Heart left ventricle (tissue), 16 donors: Measurements from ENCODE around the gene CDC7. TPM values are rescaled to one million over a fixed set of nuclear protein-coding genes. Genes with fewer than 3 reads are reported as not detected.

Source experiments
- ATAC-seq, 4 donors: fragments of 200-7000 bp; cut with Tn5 transposase; one replicate each; pipeline ENCODE4 v1.9.1; 2020 to 2022; ENCODE audit warnings: moderate library complexity in 4 of 4, mild to moderate bottlenecking in 3 of 4, moderate number of reproducible peaks in 1 of 4
- DNase-seq, 5 donors: peaks; one replicate each; pipeline ENCODE4 v3.0.0-alpha.2; 2020
- H3K27ac ChIP-seq, 12 donors: fragments of 200-600 bp; sonication (generic) in 4 of 12; one replicate each; pipeline versions ENCODE4 v1.5.0 to v1.8.0; 2016 to 2022; ENCODE audit warnings: mild to moderate bottlenecking in 2 of 12
- H3K27me3 ChIP-seq, 9 donors: fragments of 200-600 bp; sonication (generic) in 2 of 9; one replicate each; pipeline versions ENCODE4 v1.5.1 to v1.8.0; 2016 to 2022; ENCODE audit warnings: mild to moderate bottlenecking in 3 of 9
- H3K36me3 ChIP-seq, 9 donors: fragments of 200-600 bp; sonication (generic) in 2 of 9; one replicate each; pipeline versions ENCODE4 v1.5.0 to v1.8.0; 2018 to 2022; ENCODE audit warnings: mild to moderate bottlenecking in 2 of 9
- H3K4me1 ChIP-seq, 12 donors: fragments of 200-600 bp; sonication (generic) in 4 of 12; one replicate each; pipeline versions ENCODE4 v1.5.0 to v1.8.0; 2016 to 2022; ENCODE audit warnings: mild to moderate bottlenecking in 3 of 12
- H3K4me3 ChIP-seq, 12 donors: fragments of 200-600 bp; sonication (generic) in 4 of 12; one replicate each; pipeline versions ENCODE4 v1.5.0 to v1.8.0; 2017 to 2022; ENCODE audit warnings: mild to moderate bottlenecking in 9 of 12, moderate library complexity in 4 of 12
- H3K9me3 ChIP-seq, 12 donors: fragments of 200-600 bp; sonication (generic) in 4 of 12; one replicate each; pipeline versions ENCODE4 v1.5.0 to v1.8.0; 2016 to 2022; ENCODE audit warnings: mild to moderate bottlenecking in 1 of 12
- CTCF ChIP-seq, 12 donors: fragments of 200-600 bp; sonication (generic) in 4 of 12; IDR thresholded peaks; one replicate each; pipeline versions ENCODE4 v1.5.0 to v1.8.0; 2018 to 2022; ENCODE audit warnings: antibody characterized with exemption in 12 of 12, mild to moderate bottlenecking in 5 of 12
- POLR2A ChIP-seq, 2 donors: fragments of 450-650 bp; IDR thresholded peaks; one replicate each; pipeline ENCODE4 v1.6.1; 2017; ENCODE audit warnings: antibody characterized with exemption in 2 of 2, mild to moderate bottlenecking in 2 of 2, moderate library complexity in 2 of 2
- WGBS, 4 donors: extraction: QIAGEN DNeasy Blood & Tissue Kit in 2 of 4; methylation state at CpG; one replicate each; pipeline versions ENCODE4 v1.1.5 to v1.1.7; 2013 to 2018; 5-methylcytosine and 5-hydroxymethylcytosine counted together
- intact Hi-C, 10 donors: fragments of 100-400 bp; cut with DNase I; formaldehyde crosslinking; loops; one replicate each; pipeline versions ENCODE4 v1.11.1 to v1.14.2; 2022
- polyA plus RNA-seq, 2 donors: library from polyadenylated mRNA; stranded (reverse); fragments of 200-250 nt; gene quantifications; one replicate each; pipeline ENCODE4 v1.2.3, GENCODE V29; 2013
- total RNA-seq, 9 donors: library from RNA; depleted of rRNA in 2 of 9; stranded (reverse); fragments of >200 nt in 2 of 9; fragmentation: NEBNext Ultra II Directional in 3 of 9; extraction: Animal tissue kit (Norgen Biotek cat#: 25700) in 3 of 9; gene quantifications; one replicate each; pipeline versions ENCODE4 v1.1.0 to v1.2.4, GENCODE V29; 2016 to 2023
- donor health status: ischemic (EF 13 %, LVEDD 7.1; RV severe dilation, severe dysfunction).
- donor health status: healthy with polysubstance abuse.
- donor health status: DM: no; HTN: yes; CAD: no.
- donor health status: DM: no; HTN: no; CAD: no.
- donor health status: ischemic (EF 25% LVEDD 6.9; RV normal size, moderate dysfunction).
- donor health status: ischemic (EF 25% LVEDD 5.7; RV mildly dilated, moderate dysfunction).
- donor health status: healthy.
- donor health status: DM: yes; HTN: yes; CAD: no.
- donor health status: ischemic (EF 35%, LVEDD 5.7; RV mildly dilated, moderate dysfunction).
- donor health status: nonischemic (EF 11% LVEDD 7.7; RV severe dilation, severe dysfunction).
- donor health status: DM: yes; HTN: yes; CAD: no.
- donor health status: PGD.
- donor health status: ischemic (EF 29% LVEDD 5.4; RV normal size, mild dysfunction).
- donor health status: nonischemic (EF 23%, LVEDD 6.1; RV moderate dilation, normal function).

Gene CDC7
- total and polyA plus RNA-seq, 11 donors = 0.30 to 6.3 (median 0.97) TPM

- TF ChIP-seq CTCF (IDR thresholded peaks at IDR 0.05) (no peak), POLR2A (IDR thresholded peaks at IDR 0.05) (no peak)
- Histone ChIP-seq H3K36me3 (no peaks in the 10 kb centered on the region), H3K4me1 (peaks cover 0 to 46% (median 20%) of the 10 kb centered on the region in 12 donors), H3K27me3 (no peaks in the 10 kb centered on the region), H3K9me3 (no peaks in the 10 kb centered on the region), H3K27ac (peak overlapping the region; percentile 20 to 91 (median 78)), H3K4me3 (peak overlapping the region in 1 of 12 donors; percentile 4)
- WGBS, 4 donors = 17 to 30% (median 25%) methylated on average over 7 of the region's 7 CpGs
- ATAC-seq = peak; percentile 97 to 98 (median 98)
- intact Hi-C loops = loop anchor here in 2 of 10 donors (1.0 to 10.0 kb wide), 2 partner anchors 32 to 125 kb away; no protein-coding TSS in a partner anchor
- DNase-seq = peak; percentile 81 to 94 (median 85)
Measured at GRCh38 chr1:91569411-91570119, 68.9 kb downstream of the CDC7 start.

GRCh38 chr1:91570120-91570448, 69.4 kb downstream of the CDC7 start:
- WGBS, 4 donors = 37 to 45% (median 44%) methylated on average over 2 of the region's 2 CpGs
- Histone ChIP-seq H3K27me3 (no peaks in the 10 kb centered on the region), H3K27ac (peak overlapping the region in 11 of 12 donors; percentile 45 to 91 (median 78)), H3K4me3 (peak overlapping the region in 1 of 12 donors; percentile 4), H3K9me3 (no peaks in the 10 kb centered on the region), H3K4me1 (peaks cover 0 to 44% (median 20%) of the 10 kb centered on the region in 12 donors), H3K36me3 (no peaks in the 10 kb centered on the region)
- TF ChIP-seq CTCF (IDR thresholded peaks at IDR 0.05) (no peak), POLR2A (IDR thresholded peaks at IDR 0.05) (no peak)
- no peak for ATAC-seq
- DNase-seq = no peak
- intact Hi-C loops = loop anchor here in 2 of 10 donors (1.0 to 10.0 kb wide), 2 partner anchors 31 to 125 kb away; no protein-coding TSS in a partner anchor

- peak in 1 of 4 donors; percentile 33 for ATAC-seq
- Histone ChIP-seq H3K27me3 (no peaks in the 10 kb centered on the region), H3K27ac (peak overlapping the region in 2 of 12 donors; percentile 17 to 21), H3K36me3 (no peaks in the 10 kb centered on the region), H3K4me1 (peaks cover 0 to 44% (median 20%) of the 10 kb centered on the region in 12 donors), H3K9me3 (no peaks in the 10 kb centered on the region), H3K4me3 (no peak overlapping the region)
- intact Hi-C loops = loop anchor here in 1 of 10 donors (10.0 kb wide), 1 partner anchor 123 kb away; no protein-coding TSS in a partner anchor
- peak in 1 of 5 donors; percentile 49 for DNase-seq
- 56 to 70% (median 58%) methylated on average over 10 of the region's 10 CpGs for WGBS, 4 donors
- TF ChIP-seq POLR2A (IDR thresholded peaks at IDR 0.05) (no peak), CTCF (IDR thresholded peaks at IDR 0.05) (no peak)
Measured at GRCh38 chr1:91572044-91572443, 71.4 kb downstream of the CDC7 start.

Other genes with a start within 250 kb of the CDC7 start
- gene HFM1, start 96.0 kb upstream of the CDC7 start, total RNA-seq = 1 to 10 TPM; 1.5 to 5.8 (median 2.4) TPM
- 1 to 10 TPM in 1 of 2 donors, under 1 TPM in 1; 0.17 to 2.3 TPM for gene HFM1, start 96.0 kb upstream of the CDC7 start, polyA plus RNA-seq